K562 (cell line): Measurements from ENCODE around the gene TSTD2. TPM values are rescaled to one million over a fixed set of nuclear protein-coding genes. Genes with fewer than 3 reads are reported as not detected.

Experiments
- ATAC-seq: fragments of 200-7000 bp; cut with Tn5 transposase; 3 replicates; pipeline ENCODE4 v1.9.1; 2020; ENCODE audit warnings: moderate library complexity
- BruUV-seq: library from RNA; stranded (reverse); fragments of 400-500 nt; replicated peaks from 2 replicates; lab custom pipeline; 2021; lab: Mats Ljungman, UMichigan
- CTCF ChIA-PET: fragments of 300-600 bp; formaldehyde crosslinking; extraction: SDS; loops from one replicate; lab custom pipeline; 2021; ENCODE audit warnings: low intra/inter-chr PET ratio; lab: Yijun Ruan, JAX
- POLR2A ChIA-PET: fragments of 300-600, 350-650 bp; sonication (Branson Sonifier 250); formaldehyde crosslinking; extraction: SDS; loops from one replicate; lab custom pipeline; 2021; ENCODE audit warnings: antibody characterized with exemption, inconsistent platforms; lab: Yijun Ruan, JAX
- DNase-seq, 4 experiments: peaks; one replicate each; pipeline versions ENCODE4 v3.0.0 to v3.0.0-alpha.2; 2011 to 2018; ENCODE audit warnings: low spot score in 3 of 4, mixed read lengths in 3 of 4; ENCODE audit errors: extremely low read depth in 1 of 4
- FAIRE-seq: peaks from 2 replicates; lab custom pipeline; 2011; peaks lifted over from hg19 to GRCh38; lab: Jason Lieb, UNC
- H2AFZ ChIP-seq: 2 replicates; pipeline ENCODE4 v1.6.0; 2011; ENCODE audit warnings: low read depth, low read length, control low read depth, inconsistent platforms
- H3K27ac ChIP-seq: fragments of 200-600 bp; 3 replicates; pipeline ENCODE4 v1.8.0; 2011; ENCODE audit warnings: low read depth, mild to moderate bottlenecking, control low read depth, inconsistent platforms, low read length, moderate library complexity, mixed read lengths; ENCODE audit errors: extremely low read depth
- H3K27me3 ChIP-seq, 2 experiments: fragments of 300-600 bp in 1 of 2; 2 replicates in 1 of 2; 3 replicates in 1 of 2; pipeline versions ENCODE4 v1.6.0 to v1.8.0; 2011; ENCODE audit warnings: inconsistent platforms in 2 of 2, low read length in 2 of 2, mild to moderate bottlenecking in 1 of 2, mixed read lengths in 1 of 2, moderate library complexity in 1 of 2; ENCODE audit not compliant: control insufficient read depth in 2 of 2, insufficient read depth in 2 of 2
- H3K36me3 ChIP-seq: fragments of 300-600 bp; 3 replicates; pipeline ENCODE4 v1.8.0; 2011; ENCODE audit warnings: mild to moderate bottlenecking, low read length, inconsistent platforms; ENCODE audit not compliant: control insufficient read depth, insufficient read depth
- H3K4me1 ChIP-seq, 2 experiments: fragments of 200-600 bp in 1 of 2; replicated peaks in 1 of 2; 2 replicates in 1 of 2; 3 replicates in 1 of 2; pipeline versions ENCODE4 v1.5.1 to v1.8.0; 2011; ENCODE audit warnings: inconsistent platforms in 2 of 2, low read length in 2 of 2, mild to moderate bottlenecking in 1 of 2, mixed read lengths in 1 of 2, moderate library complexity in 1 of 2; ENCODE audit not compliant: control insufficient read depth in 2 of 2, insufficient read depth in 2 of 2
- H3K4me2 ChIP-seq: 2 replicates; pipeline ENCODE4 v1.6.1; 2011; ENCODE audit warnings: low read length, control low read depth, inconsistent platforms, mixed read lengths; ENCODE audit not compliant: insufficient read depth
- H3K4me3 ChIP-seq: fragments of 200-600 bp; sonication (generic), shearing (Covaris generic); 2 replicates; pipeline ENCODE4 v1.5.1; 2016; ENCODE audit warnings: control low read depth, inconsistent platforms
- H3K79me2 ChIP-seq: fragments of 200-600 bp; 3 replicates; pipeline ENCODE4 v1.8.0; 2011; ENCODE audit warnings: low read length, inconsistent platforms; ENCODE audit not compliant: control insufficient read depth, insufficient read depth
- H3K9ac ChIP-seq, 2 experiments: 2 replicates each; pipeline versions ENCODE4 v1.6.0 to v1.6.1; 2011; ENCODE audit warnings: low read depth in 2 of 2, low read length in 2 of 2, control low read depth in 1 of 2, inconsistent platforms in 1 of 2, mild to moderate bottlenecking in 1 of 2, mixed read lengths in 1 of 2; ENCODE audit not compliant: insufficient read depth in 1 of 2
- H3K9me1 ChIP-seq: one replicate; pipeline ENCODE4 v1.6.0; 2011; ENCODE audit warnings: inconsistent platforms, mild to moderate bottlenecking, low read length, moderate library complexity; ENCODE audit not compliant: control insufficient read depth, insufficient read depth
- H3K9me3 ChIP-seq: replicated peaks from 2 replicates; pipeline ENCODE4 v1.5.1; 2011; ENCODE audit warnings: low read depth, low read length, inconsistent platforms; ENCODE audit not compliant: control insufficient read depth, insufficient read depth
- H4K20me1 ChIP-seq: replicated peaks from 2 replicates; pipeline ENCODE4 v1.6.1; 2011; ENCODE audit warnings: low read length, inconsistent platforms, mixed read lengths; ENCODE audit not compliant: control insufficient read depth, insufficient read depth
- BCL6 ChIP-seq: fragments of 250-450 bp; sonication (Bioruptor Pico); IDR thresholded peaks from 2 replicates; pipeline ENCODE4 v1.4.0; 2020
- CBX3 ChIP-seq, 2 experiments: IDR thresholded peaks; 1 replicate in 1 of 2; 2 replicates in 1 of 2; pipeline ENCODE4 v1.6.1; 2012; ENCODE audit warnings: inconsistent platforms in 2 of 2, low read length in 2 of 2, borderline replicate concordance in 1 of 2, control low read depth in 1 of 2
- CLOCK ChIP-seq: fragments of 250-450 bp; sonication (Bioruptor Pico); IDR thresholded peaks from 2 replicates; pipeline ENCODE4 v1.4.0; 2020; ENCODE audit warnings: mild to moderate bottlenecking, moderate library complexity, borderline replicate concordance
- ESRRA ChIP-seq: fragments of 450-650 bp; IDR thresholded peaks from 2 replicates; pipeline ENCODE4 v1.6.1; 2014; ENCODE audit warnings: low read depth, mild to moderate bottlenecking, moderate library complexity, borderline replicate concordance
- EZH2 ChIP-seq: IDR thresholded peaks from 2 replicates; pipeline ENCODE4 v1.6.1; 2012; ENCODE audit warnings: low read depth, mild to moderate bottlenecking, inconsistent platforms, low read length, borderline replicate concordance
- HMBOX1 ChIP-seq: sonication (generic); IDR thresholded peaks from 2 replicates; pipeline ENCODE4 v1.6.1; 2016
- KDM4B ChIP-seq, 2 experiments: fragments of 450-650 bp in 1 of 2; sonication (generic) in 1 of 2; IDR thresholded peaks; 2 replicates each; pipeline ENCODE4 v1.6.1; 2016 to 2017; ENCODE audit warnings: borderline replicate concordance in 2 of 2, antibody characterized with exemption in 1 of 2, low read depth in 1 of 2, mild to moderate bottlenecking in 1 of 2
- MEIS2 ChIP-seq: fragments of 450-650 bp; IDR thresholded peaks from 2 replicates; pipeline ENCODE4 v1.6.1; 2014; ENCODE audit warnings: mild to moderate bottlenecking; ENCODE audit not compliant: partially characterized antibody
- MTA2 ChIP-seq: fragments of 450-650 bp; IDR thresholded peaks from 2 replicates; pipeline ENCODE4 v1.6.1; 2016; ENCODE audit warnings: low read depth
- NFE2L1 ChIP-seq: fragments of 450-650 bp; IDR thresholded peaks from 2 replicates; pipeline ENCODE4 v1.6.1; 2016; ENCODE audit warnings: missing genetic modification characterization, low read depth, mild to moderate bottlenecking, missing compliant biosample characterization, moderate library complexity, borderline replicate concordance
- SFPQ ChIP-seq: fragments of 200-400 bp; formaldehyde crosslinking; IDR thresholded peaks from 2 replicates; pipeline ENCODE4 v1.6.1; 2017; ENCODE audit warnings: mild to moderate bottlenecking, low read depth, low read length, moderate library complexity
- XRCC3 ChIP-seq: fragments of 450-650 bp; IDR thresholded peaks from 2 replicates; pipeline ENCODE4 v1.6.1; 2017; ENCODE audit warnings: mild to moderate bottlenecking, moderate library complexity
- ZMIZ1 ChIP-seq, 2 experiments: fragments of 150-350 bp in 1 of 2; IDR thresholded peaks; 2 replicates each; pipeline ENCODE4 v1.6.1; 2012 to 2016; ENCODE audit warnings: low read depth in 2 of 2, low read length in 2 of 2, mild to moderate bottlenecking in 1 of 2, moderate library complexity in 1 of 2
- in situ Hi-C: fragments of 300-500 bp; cut with MboI; formaldehyde crosslinking; loops from 4 replicates; pipeline ENCODE4 v1.15.0; 2018; ENCODE audit warnings: inconsistent platforms, mixed read lengths
- intact Hi-C: fragments of 100-400 bp; cut with micrococcal nuclease; formaldehyde crosslinking; loops from 2 replicates; pipeline ENCODE4 v1.14.2; 2022
- polyA plus RNA-seq, 8 experiments: library from polyadenylated mRNA; depleted of rRNA in 4 of 8; stranded (reverse) in 5 of 8; unstranded in 3 of 8; fragments of >200 nt; fragmentation: Nextera tagmentation in 2 of 8; fragmentation: Illumina TruSeq in 1 of 8; extraction: Ambion mirVana in 2 of 8; extraction: Trizol in 1 of 8; gene quantifications; 2 replicates each; pipeline versions ENCODE4 v1.2.1 to v1.2.3, GENCODE V29; 2011 to 2014; ENCODE audit warnings: inconsistent platforms in 1 of 8, missing spikeins in 1 of 8
- total RNA-seq, 7 experiments: library from RNA; depleted of rRNA in 6 of 7; stranded (reverse); fragments of >200 nt in 6 of 7; fragmentation: Illumina TruSeq in 2 of 7; extraction: Trizol in 2 of 7; gene quantifications; 2 replicates each; pipeline versions ENCODE4 v1.2.1 to v1.2.3, GENCODE V29; 2011 to 2021; ENCODE audit warnings: low replicate concordance in 1 of 7

Gene TSTD2
- total and polyA plus RNA-seq, 9 of the 15 experiments (the other 6 are each of a cell fraction or from before 2014, with no cell fraction given), result 10.1 to 36.7 (median 19.0) TPM

DNA sequence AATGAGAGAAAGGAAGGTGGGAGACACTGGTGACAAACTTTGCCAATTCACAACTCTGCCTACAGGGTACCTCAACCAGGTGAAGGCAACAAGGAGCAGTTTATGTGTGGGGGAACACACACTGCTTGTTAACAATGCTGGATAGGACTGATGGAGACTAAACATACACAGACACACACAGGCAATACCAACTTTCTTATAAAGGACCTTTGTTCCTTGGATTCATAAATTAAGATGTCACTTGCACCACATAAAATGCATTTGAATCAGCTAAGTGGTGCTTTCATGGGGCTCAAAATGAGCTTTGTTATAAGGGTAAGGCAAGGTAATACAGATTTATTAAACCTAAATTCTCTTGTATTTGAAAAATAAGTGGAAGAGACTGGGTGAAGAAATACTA is 4.0 kb downstream of the TSTD2 start:
- Histone ChIP-seq H3K27me3 (no peaks in the 10 kb centered on the region), H3K9me3 (no peaks in the 10 kb centered on the region), H3K9me1 (no peaks in the 10 kb centered on the region), H2AFZ (no peak overlapping the region), H3K4me3 (no peak overlapping the region), H3K4me2 (no peak overlapping the region), H3K27ac (no peak overlapping the region), H3K9ac (no peak overlapping the region), H4K20me1 (no peaks in the 10 kb centered on the region), H3K79me2 (peaks cover 58% of the 10 kb centered on the region), H3K36me3 (peaks cover 38% of the 10 kb centered on the region), H3K4me1 (peaks cover 4 to 8% of the 10 kb centered on the region in 2 experiments; a peak in 3 of 5 replicates)
- ChIA-PET CTCF (no interaction called here), POLR2A (interaction anchor here (1.4 kb wide), 1 partner anchor 13 kb away, joined by 3 read pairs; no protein-coding TSS in a partner anchor)
- FAIRE-seq (no peak), ATAC-seq (no peak), DNase-seq (no peak)
- intact Hi-C loops, result no loop called here
- BruUV-seq, result no TSS peak
- in situ Hi-C loops, result no loop called here
- TF ChIP-seq ESRRA (no peak), CLOCK (CRISPR knock-in tag) (no peak), CBX3 (IDR thresholded peaks at IDR 0.05; ENCODE audit: borderline replicate concordance in 1 of 2, low read length in 2 of 2) (no peak), ZMIZ1 (IDR thresholded peaks at IDR 0.05; ENCODE audit: low read depth in 2 of 2, low read length in 2 of 2) (no peak), HMBOX1 (no peak), KDM4B (IDR thresholded peaks at IDR 0.05; ENCODE audit: borderline replicate concordance in 2 of 2, low read depth in 1 of 2) (no peak), EZH2 (no peak), SFPQ (no peak), NFE2L1 (tag) (no peak), BCL6 (CRISPR knock-in tag) (no peak), XRCC3 (no peak), MEIS2 (no peak), MTA2 (no peak)
